CD14-positive monocyte (primary cell): Measurements from ENCODE around the gene AQP2. TPM values are rescaled to one million over a fixed set of nuclear protein-coding genes. Genes with fewer than 3 reads are reported as not detected.

ENCODE experiments used
- DNase-seq, 3 donors: peaks; one replicate each; pipeline ENCODE4 v3.0.0-alpha.2; 2011 to 2022
- H2AFZ ChIP-seq: 2 replicates; pipeline ENCODE4 v1.6.0; 2012; ENCODE audit warnings: mild to moderate bottlenecking, low read depth, low read length, inconsistent platforms; ENCODE audit not compliant: insufficient read depth, poor library complexity, severe bottlenecking
- H3K27ac ChIP-seq, 2 donors: 1 replicate in 1 of 2; 2 replicates in 1 of 2; pipeline ENCODE4 v1.5.1; 2012 to 2013; ENCODE audit warnings: low read length in 2 of 2, control low read depth in 1 of 2, inconsistent platforms in 1 of 2, low read depth in 1 of 2, mild to moderate bottlenecking in 1 of 2
- H3K27me3 ChIP-seq, 2 donors: one replicate each; pipeline versions ENCODE4 v1.6.0 to v1.6.1; 2011 to 2013; ENCODE audit warnings: low read length in 2 of 2; ENCODE audit not compliant: control insufficient read depth in 2 of 2, insufficient read depth in 2 of 2
- H3K36me3 ChIP-seq, 2 donors: replicated peaks in 1 of 2; 1 replicate in 1 of 2; 2 replicates in 1 of 2; pipeline versions ENCODE4 v1.5.1 to v1.6.1; 2012 to 2013; ENCODE audit warnings: low read length in 2 of 2, control low read depth in 1 of 2, inconsistent platforms in 1 of 2, mild to moderate bottlenecking in 1 of 2; ENCODE audit not compliant: insufficient read depth in 2 of 2, control insufficient read depth in 1 of 2
- H3K4me1 ChIP-seq, 2 donors: 1 replicate in 1 of 2; 2 replicates in 1 of 2; pipeline versions ENCODE4 v1.5.1 to v1.6.1; 2012 to 2013; ENCODE audit warnings: low read length in 2 of 2, control low read depth in 1 of 2, inconsistent platforms in 1 of 2, mild to moderate bottlenecking in 1 of 2, moderate library complexity in 1 of 2; ENCODE audit not compliant: insufficient read depth in 2 of 2, control insufficient read depth in 1 of 2
- H3K4me2 ChIP-seq: replicated peaks from 2 replicates; pipeline ENCODE3; 2012; ENCODE audit warnings: low read length, moderate library complexity, mild to moderate bottlenecking; ENCODE audit not compliant: poor library complexity, severe bottlenecking; ENCODE audit errors: extremely low read depth
- H3K4me3 ChIP-seq, 3 experiments: fragments of 200-600 bp in 1 of 3; sonication (generic) in 1 of 3; replicated peaks in 1 of 3; 1 replicate in 2 of 3; 2 replicates in 1 of 3; pipeline ENCODE4 v1.5.1; 2011 to 2013; ENCODE audit warnings: low read length in 3 of 3, mild to moderate bottlenecking in 3 of 3, control low read depth in 2 of 3, low read depth in 2 of 3, inconsistent platforms in 1 of 3, moderate library complexity in 1 of 3
- H3K79me2 ChIP-seq: 2 replicates; pipeline ENCODE4 v1.6.0; 2012; ENCODE audit warnings: mild to moderate bottlenecking, control low read depth, inconsistent platforms, low read length, moderate library complexity; ENCODE audit not compliant: insufficient read depth
- H3K9ac ChIP-seq: 2 replicates; pipeline ENCODE4 v1.6.0; 2017; ENCODE audit warnings: low read length, mild to moderate bottlenecking; ENCODE audit not compliant: insufficient read depth, poor library complexity, severe bottlenecking
- H3K9me3 ChIP-seq, 2 donors: replicated peaks in 1 of 2; 1 replicate in 1 of 2; 2 replicates in 1 of 2; pipeline versions ENCODE4 v1.5.1 to v1.6.1; 2012 to 2013; ENCODE audit warnings: low read length in 2 of 2, control low read depth in 1 of 2; ENCODE audit not compliant: control insufficient read depth in 1 of 2, insufficient read depth in 1 of 2
- H4K20me1 ChIP-seq: 2 replicates; pipeline ENCODE4 v1.6.0; 2012; ENCODE audit warnings: mild to moderate bottlenecking, low read length, control low read depth, moderate library complexity; ENCODE audit not compliant: insufficient read depth
- H3K27ac Mint-ChIP-seq, 7 donors: one replicate each; pipeline ENCODE4 v1.8.0; 2020; ENCODE audit warnings: mild to moderate bottlenecking in 7 of 7, mixed read lengths in 7 of 7, moderate library complexity in 6 of 7, inconsistent platforms in 2 of 7
- H3K27me3 Mint-ChIP-seq, 3 donors: one replicate each; pipeline ENCODE4 v1.8.0; 2021 to 2022; ENCODE audit warnings: low read depth in 3 of 3, mild to moderate bottlenecking in 3 of 3, mixed read lengths in 3 of 3, moderate library complexity in 3 of 3, inconsistent platforms in 1 of 3
- H3K36me3 Mint-ChIP-seq, 2 donors: one replicate each; pipeline ENCODE4 v1.8.0; 2020; ENCODE audit warnings: mixed read lengths in 2 of 2, inconsistent platforms in 1 of 2, mild to moderate bottlenecking in 1 of 2
- H3K4me1 Mint-ChIP-seq: one replicate; pipeline ENCODE4 v1.8.0; 2020; ENCODE audit warnings: mild to moderate bottlenecking, mixed read lengths
- H3K4me3 Mint-ChIP-seq, 2 donors: one replicate each; pipeline ENCODE4 v1.8.0; 2020; ENCODE audit warnings: mild to moderate bottlenecking in 2 of 2, mixed read lengths in 2 of 2, moderate library complexity in 1 of 2
- H3K9me3 Mint-ChIP-seq, 7 donors: one replicate each; pipeline ENCODE4 v1.8.0; 2020 to 2022; ENCODE audit warnings: mixed read lengths in 7 of 7, mild to moderate bottlenecking in 6 of 7, moderate library complexity in 6 of 7, inconsistent platforms in 2 of 7
- WGBS: methylation state at CpG from one replicate; pipeline ENCODE4 v1.1.5; 2013; ENCODE audit warnings: missing lambda C conversion rate; ENCODE audit not compliant: insufficient coverage; 5-methylcytosine and 5-hydroxymethylcytosine counted together
- intact Hi-C, 2 donors: fragments of 100-400 bp; cut with micrococcal nuclease; formaldehyde crosslinking; loops; one replicate each; pipeline versions ENCODE4 v1.15.0 to v1.15.1; 2023
- polyA plus RNA-seq, 3 donors: library from polyadenylated mRNA; depleted of rRNA in 1 of 3; unstranded in 2 of 3; stranded (reverse) in 1 of 3; fragments of 300-500 nt in 2 of 3; fragments of >200 nt in 1 of 3; fragmentation: Illumina TruSeq in 2 of 3; gene quantifications; 1 replicate in 2 of 3; 2 replicates in 1 of 3; pipeline ENCODE4 v1.2.3, GENCODE V29; 2012 to 2021
- TF ChIP-seq, protein P1 (sequence below): fragments of 200-600 bp; IDR thresholded peaks from one replicate; pipeline ENCODE4 v1.8.0; 2022; ENCODE audit warnings: antibody characterized with exemption, mild to moderate bottlenecking

Gene AQP2
- polyA plus RNA-seq, 3 donors: not detected

DNA sequence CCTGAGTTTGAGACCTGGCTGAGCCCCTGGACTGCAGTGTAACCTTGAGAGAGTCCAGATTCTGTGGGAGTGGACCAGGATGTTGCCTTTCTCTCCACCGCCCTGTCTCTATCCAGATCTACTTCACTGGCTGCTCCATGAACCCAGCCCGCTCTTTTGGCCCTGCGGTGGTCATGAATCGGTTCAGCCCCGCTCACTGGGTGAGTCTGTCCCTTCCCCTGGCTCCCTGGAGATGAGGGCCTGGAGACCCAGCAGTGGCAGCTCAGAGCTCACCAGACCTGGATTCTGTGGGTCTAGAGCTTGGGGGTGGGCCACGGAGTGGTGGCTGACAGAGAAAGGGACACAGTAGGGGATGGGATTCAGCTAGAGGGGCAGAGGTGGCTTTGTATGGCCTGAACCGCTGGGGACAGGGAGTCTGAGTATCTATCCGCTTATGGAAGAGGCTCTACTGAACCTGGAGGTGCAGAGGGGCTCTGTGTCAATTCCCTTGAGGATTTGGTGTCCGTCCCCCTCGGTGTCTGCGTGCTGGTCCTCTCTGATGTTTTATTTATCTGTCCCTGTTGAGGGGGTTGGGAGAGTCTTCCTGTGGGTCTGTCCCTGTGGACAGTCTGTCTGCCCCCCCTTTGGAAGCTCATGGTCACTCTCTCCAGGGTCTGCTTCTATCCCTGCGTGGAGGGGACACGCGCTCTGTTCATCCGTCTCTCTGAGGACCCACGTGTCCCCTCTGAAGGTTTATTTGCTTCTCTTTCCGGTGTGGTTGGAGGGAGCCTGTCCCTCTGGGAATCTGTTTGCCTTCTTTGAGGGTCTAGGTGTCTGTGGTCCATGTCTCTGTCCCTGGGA, 13.7 kb downstream of the AQP2 start:
- no peak for DNase-seq
- Histone ChIP-seq H3K4me3 (no peak overlapping the region), H3K9me3 (peaks cover 0 to 20% of the 10 kb centered on the region in 2 donors), H3K79me2 (no peaks in the 10 kb centered on the region), H3K9ac (no peak overlapping the region), H3K27me3 (peaks cover 27 to 83% of the 10 kb centered on the region in 2 donors), H3K27ac (no peak overlapping the region), H4K20me1 (no peaks in the 10 kb centered on the region), H3K4me1 (peaks cover 14 to 25% of the 10 kb centered on the region in 2 donors), H2AFZ (no peak overlapping the region), H3K4me2 (no peak overlapping the region), H3K36me3 (no peaks in the 10 kb centered on the region)
- H3K4me1 Mint-ChIP-seq: peaks cover 18% of the 10 kb centered on the region
- whole genome bisulfite sequencing: 85% methylated on average over 15 of the region's 17 CpGs
- H3K4me3 Mint-ChIP-seq: peak overlapping the region in 1 of 2 donors; percentile 56
- TF ChIP-seq, protein P1, sequence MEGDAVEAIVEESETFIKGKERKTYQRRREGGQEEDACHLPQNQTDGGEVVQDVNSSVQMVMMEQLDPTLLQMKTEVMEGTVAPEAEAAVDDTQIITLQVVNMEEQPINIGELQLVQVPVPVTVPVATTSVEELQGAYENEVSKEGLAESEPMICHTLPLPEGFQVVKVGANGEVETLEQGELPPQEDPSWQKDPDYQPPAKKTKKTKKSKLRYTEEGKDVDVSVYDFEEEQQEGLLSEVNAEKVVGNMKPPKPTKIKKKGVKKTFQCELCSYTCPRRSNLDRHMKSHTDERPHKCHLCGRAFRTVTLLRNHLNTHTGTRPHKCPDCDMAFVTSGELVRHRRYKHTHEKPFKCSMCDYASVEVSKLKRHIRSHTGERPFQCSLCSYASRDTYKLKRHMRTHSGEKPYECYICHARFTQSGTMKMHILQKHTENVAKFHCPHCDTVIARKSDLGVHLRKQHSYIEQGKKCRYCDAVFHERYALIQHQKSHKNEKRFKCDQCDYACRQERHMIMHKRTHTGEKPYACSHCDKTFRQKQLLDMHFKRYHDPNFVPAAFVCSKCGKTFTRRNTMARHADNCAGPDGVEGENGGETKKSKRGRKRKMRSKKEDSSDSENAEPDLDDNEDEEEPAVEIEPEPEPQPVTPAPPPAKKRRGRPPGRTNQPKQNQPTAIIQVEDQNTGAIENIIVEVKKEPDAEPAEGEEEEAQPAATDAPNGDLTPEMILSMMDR: no peak
- intact Hi-C loops: loop anchor here in 1 of 2 donors (10.0 kb wide), 1 partner anchor 211 kb away; no protein-coding TSS in a partner anchor
- H3K27ac Mint-ChIP-seq: no peak overlapping the region
- H3K36me3 Mint-ChIP-seq: peaks cover 0 to 5% of the 10 kb centered on the region in 2 donors
- H3K27me3 Mint-ChIP-seq: peaks cover 71 to 82% (median 74%) of the 10 kb centered on the region in 3 donors
- H3K9me3 Mint-ChIP-seq: peaks cover 0 to 13% (median 7%) of the 10 kb centered on the region in 7 donors

DNA sequence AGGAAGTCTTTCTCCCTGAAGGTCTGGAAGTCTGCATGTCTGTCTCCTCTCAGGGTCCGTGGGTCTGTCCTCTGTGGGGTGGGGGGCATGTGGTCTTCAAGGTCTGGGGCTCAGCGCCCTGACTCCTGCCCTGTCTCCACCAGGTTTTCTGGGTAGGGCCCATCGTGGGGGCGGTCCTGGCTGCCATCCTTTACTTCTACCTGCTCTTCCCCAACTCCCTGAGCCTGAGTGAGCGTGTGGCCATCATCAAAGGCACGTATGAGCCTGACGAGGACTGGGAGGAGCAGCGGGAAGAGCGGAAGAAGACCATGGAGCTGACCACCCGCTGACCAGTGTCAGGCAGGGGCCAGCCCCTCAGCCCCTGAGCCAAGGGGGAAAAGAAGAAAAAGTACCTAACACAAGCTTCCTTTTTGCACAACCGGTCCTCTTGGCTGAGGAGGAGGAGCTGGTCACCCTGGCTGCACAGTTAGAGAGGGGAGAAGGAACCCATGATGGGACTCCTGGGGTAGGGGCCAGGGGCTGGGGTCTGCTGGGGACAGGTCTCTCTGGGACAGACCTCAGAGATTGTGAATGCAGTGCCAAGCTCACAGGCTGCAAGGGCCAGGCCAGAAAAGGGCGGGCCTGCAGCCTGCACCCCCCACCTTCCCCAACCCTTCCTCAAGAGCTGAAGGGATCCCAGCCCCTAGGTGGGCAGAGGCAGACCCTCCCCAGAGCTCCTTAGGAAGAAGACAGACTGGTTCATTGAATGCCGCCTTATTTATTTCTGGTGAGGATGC, 14.5 kb downstream of the AQP2 start:
- Histone ChIP-seq H2AFZ (no peak overlapping the region), H3K36me3 (no peaks in the 10 kb centered on the region), H3K27me3 (peaks cover 18 to 75% of the 10 kb centered on the region in 2 donors), H3K9me3 (peaks cover 0 to 11% of the 10 kb centered on the region in 2 donors), H3K79me2 (no peaks in the 10 kb centered on the region), H3K27ac (no peak overlapping the region), H3K9ac (no peak overlapping the region), H3K4me2 (no peak overlapping the region), H3K4me3 (no peak overlapping the region), H3K4me1 (peaks cover 19 to 33% of the 10 kb centered on the region in 2 donors), H4K20me1 (no peaks in the 10 kb centered on the region)
- H3K9me3 Mint-ChIP-seq: peaks cover 0 to 13% (median 7%) of the 10 kb centered on the region in 7 donors
- H3K4me1 Mint-ChIP-seq: peaks cover 18% of the 10 kb centered on the region
- no peak overlapping the region for H3K27ac Mint-ChIP-seq
- peak overlapping the region in 1 of 2 donors; percentile 56 for H3K4me3 Mint-ChIP-seq
- peaks cover 0 to 5% of the 10 kb centered on the region in 2 donors for H3K36me3 Mint-ChIP-seq
- peaks cover 62 to 74% (median 65%) of the 10 kb centered on the region in 3 donors for H3K27me3 Mint-ChIP-seq
- intact Hi-C loops: loop anchor here (5.0 to 10.0 kb wide), 2 partner anchors 92 to 210 kb away; partner anchors contain the start of gene ASIC1 (in 1 of the 2)
- 62% methylated on average over 8 of the region's 13 CpGs for WGBS
- DNase-seq: no peak
- TF ChIP-seq, protein P1: no peak
